K562 (cell line): ENCODE measurements around the gene IGF2BP1. TPM values are rescaled to one million over a fixed set of nuclear protein-coding genes. Genes with fewer than 3 reads are reported as not detected.

Source experiments
- ATAC-seq: fragments of 200-7000 bp; cut with Tn5 transposase; 3 replicates; pipeline ENCODE4 v1.9.1; 2020; ENCODE audit warnings: moderate library complexity
- BruUV-seq: library from RNA; stranded (reverse); fragments of 400-500 nt; replicated peaks from 2 replicates; lab custom pipeline; 2021; lab: Mats Ljungman, UMichigan
- CTCF ChIA-PET: fragments of 300-600 bp; formaldehyde crosslinking; extraction: SDS; loops from one replicate; lab custom pipeline; 2021; ENCODE audit warnings: low intra/inter-chr PET ratio; lab: Yijun Ruan, JAX
- POLR2A ChIA-PET: fragments of 300-600, 350-650 bp; sonication (Branson Sonifier 250); formaldehyde crosslinking; extraction: SDS; loops from one replicate; lab custom pipeline; 2021; ENCODE audit warnings: antibody characterized with exemption, inconsistent platforms; lab: Yijun Ruan, JAX
- DNase-seq, 4 experiments: peaks; one replicate each; pipeline versions ENCODE4 v3.0.0 to v3.0.0-alpha.2; 2011 to 2018; ENCODE audit warnings: low spot score in 3 of 4, mixed read lengths in 3 of 4; ENCODE audit errors: extremely low read depth in 1 of 4
- FAIRE-seq: peaks from 2 replicates; lab custom pipeline; 2011; peaks lifted over from hg19 to GRCh38; lab: Jason Lieb, UNC
- H2AFZ ChIP-seq: 2 replicates; pipeline ENCODE4 v1.6.0; 2011; ENCODE audit warnings: low read depth, low read length, control low read depth, inconsistent platforms
- H3K27ac ChIP-seq: fragments of 200-600 bp; 3 replicates; pipeline ENCODE4 v1.8.0; 2011; ENCODE audit warnings: low read depth, mild to moderate bottlenecking, control low read depth, inconsistent platforms, low read length, moderate library complexity, mixed read lengths; ENCODE audit errors: extremely low read depth
- H3K27me3 ChIP-seq, 2 experiments: fragments of 300-600 bp in 1 of 2; 2 replicates in 1 of 2; 3 replicates in 1 of 2; pipeline versions ENCODE4 v1.6.0 to v1.8.0; 2011; ENCODE audit warnings: inconsistent platforms in 2 of 2, low read length in 2 of 2, mild to moderate bottlenecking in 1 of 2, mixed read lengths in 1 of 2, moderate library complexity in 1 of 2; ENCODE audit not compliant: control insufficient read depth in 2 of 2, insufficient read depth in 2 of 2
- H3K36me3 ChIP-seq: fragments of 300-600 bp; 3 replicates; pipeline ENCODE4 v1.8.0; 2011; ENCODE audit warnings: mild to moderate bottlenecking, low read length, inconsistent platforms; ENCODE audit not compliant: control insufficient read depth, insufficient read depth
- H3K4me1 ChIP-seq, 2 experiments: fragments of 200-600 bp in 1 of 2; replicated peaks in 1 of 2; 2 replicates in 1 of 2; 3 replicates in 1 of 2; pipeline versions ENCODE4 v1.5.1 to v1.8.0; 2011; ENCODE audit warnings: inconsistent platforms in 2 of 2, low read length in 2 of 2, mild to moderate bottlenecking in 1 of 2, mixed read lengths in 1 of 2, moderate library complexity in 1 of 2; ENCODE audit not compliant: control insufficient read depth in 2 of 2, insufficient read depth in 2 of 2
- H3K4me2 ChIP-seq: 2 replicates; pipeline ENCODE4 v1.6.1; 2011; ENCODE audit warnings: low read length, control low read depth, inconsistent platforms, mixed read lengths; ENCODE audit not compliant: insufficient read depth
- H3K4me3 ChIP-seq: fragments of 200-600 bp; sonication (generic), shearing (Covaris generic); 2 replicates; pipeline ENCODE4 v1.5.1; 2016; ENCODE audit warnings: control low read depth, inconsistent platforms
- H3K79me2 ChIP-seq: fragments of 200-600 bp; 3 replicates; pipeline ENCODE4 v1.8.0; 2011; ENCODE audit warnings: low read length, inconsistent platforms; ENCODE audit not compliant: control insufficient read depth, insufficient read depth
- H3K9ac ChIP-seq, 2 experiments: 2 replicates each; pipeline versions ENCODE4 v1.6.0 to v1.6.1; 2011; ENCODE audit warnings: low read depth in 2 of 2, low read length in 2 of 2, control low read depth in 1 of 2, inconsistent platforms in 1 of 2, mild to moderate bottlenecking in 1 of 2, mixed read lengths in 1 of 2; ENCODE audit not compliant: insufficient read depth in 1 of 2
- H3K9me1 ChIP-seq: one replicate; pipeline ENCODE4 v1.6.0; 2011; ENCODE audit warnings: inconsistent platforms, mild to moderate bottlenecking, low read length, moderate library complexity; ENCODE audit not compliant: control insufficient read depth, insufficient read depth
- H3K9me3 ChIP-seq: replicated peaks from 2 replicates; pipeline ENCODE4 v1.5.1; 2011; ENCODE audit warnings: low read depth, low read length, inconsistent platforms; ENCODE audit not compliant: control insufficient read depth, insufficient read depth
- H4K20me1 ChIP-seq: replicated peaks from 2 replicates; pipeline ENCODE4 v1.6.1; 2011; ENCODE audit warnings: low read length, inconsistent platforms, mixed read lengths; ENCODE audit not compliant: control insufficient read depth, insufficient read depth
- ATF3 ChIP-seq, 2 experiments: fragments of 450-650 bp in 1 of 2; sonication (generic) in 1 of 2; formaldehyde crosslinking in 1 of 2; IDR thresholded peaks in 1 of 2; conservative IDR thresholded peaks in 1 of 2; 2 replicates each; pipeline versions ENCODE4 v1.6.1 to v1.8.1; 2016 to 2023; ENCODE audit warnings: mild to moderate bottlenecking in 2 of 2, moderate library complexity in 2 of 2, inconsistent platforms in 1 of 2, missing genetic modification reagents in 1 of 2
- ATF7 ChIP-seq: fragments of 450-650 bp; IDR thresholded peaks from 2 replicates; pipeline ENCODE4 v1.7.1; 2014; ENCODE audit warnings: mild to moderate bottlenecking, moderate library complexity
- BHLHE40 ChIP-seq: IDR thresholded peaks from 2 replicates; pipeline ENCODE4 v1.6.1; 2011; ENCODE audit warnings: low read length, improper control_type of control experiment
- DIDO1 ChIP-seq: fragments of 450-650 bp; IDR thresholded peaks from 2 replicates; pipeline ENCODE4 v1.6.1; 2016; ENCODE audit warnings: low read depth, missing biosample characterization, missing genetic modification characterization
- KHSRP ChIP-seq: fragments of 450-650 bp; IDR thresholded peaks from 2 replicates; pipeline ENCODE4 v1.6.1; 2017
- KLF16 ChIP-seq: IDR thresholded peaks from 2 replicates; pipeline ENCODE4 v1.6.1; 2016; ENCODE audit warnings: antibody characterized with exemption
- MYNN ChIP-seq, 2 experiments: sonication (generic); formaldehyde crosslinking in 1 of 2; IDR thresholded peaks; 2 replicates each; pipeline versions ENCODE4 v1.5.0 to v1.6.1; 2016 to 2020; ENCODE audit warnings: antibody characterized with exemption in 1 of 2, missing genetic modification reagents in 1 of 2
- NFIC ChIP-seq: fragments of 450-650 bp; IDR thresholded peaks from 2 replicates; pipeline ENCODE4 v1.6.1; 2017; ENCODE audit warnings: mild to moderate bottlenecking, inconsistent platforms
- POLR2A ChIP-seq: fragments of 450-650 bp; conservative IDR thresholded peaks from 2 replicates; pipeline ENCODE4 v1.6.1; 2016
- TCF3 ChIP-seq: sonication (generic); formaldehyde crosslinking; IDR thresholded peaks from 2 replicates; pipeline ENCODE4 v1.4.0; 2020; ENCODE audit warnings: mild to moderate bottlenecking, missing genetic modification reagents
- ZBTB2 ChIP-seq: fragments of 450-650 bp; IDR thresholded peaks from 2 replicates; pipeline ENCODE4 v1.6.1; 2016; ENCODE audit warnings: antibody characterized with exemption
- ZNF124 ChIP-seq: sonication (generic); formaldehyde crosslinking; IDR thresholded peaks from 2 replicates; pipeline ENCODE4 v1.8.1; 2022; ENCODE audit warnings: missing genetic modification reagents
- WGBS: fragments of 100-300 bp; shearing (Covaris generic); methylation state at CpG from one replicate; pipeline ENCODE4 v1.1.6; 2016; ENCODE audit warnings: low coverage, mixed read lengths; ENCODE audit not compliant: insufficient coverage; ENCODE audit errors: missing lambda C conversion rate; 5-methylcytosine and 5-hydroxymethylcytosine counted together
- in situ Hi-C: fragments of 300-500 bp; cut with MboI; formaldehyde crosslinking; loops from 4 replicates; pipeline ENCODE4 v1.15.0; 2018; ENCODE audit warnings: inconsistent platforms, mixed read lengths
- intact Hi-C: fragments of 100-400 bp; cut with micrococcal nuclease; formaldehyde crosslinking; loops from 2 replicates; pipeline ENCODE4 v1.14.2; 2022
- polyA plus RNA-seq, 8 experiments: library from polyadenylated mRNA; depleted of rRNA in 4 of 8; stranded (reverse) in 5 of 8; unstranded in 3 of 8; fragments of >200 nt; fragmentation: Nextera tagmentation in 2 of 8; fragmentation: Illumina TruSeq in 1 of 8; extraction: Ambion mirVana in 2 of 8; extraction: Trizol in 1 of 8; gene quantifications; 2 replicates each; pipeline versions ENCODE4 v1.2.1 to v1.2.3, GENCODE V29; 2011 to 2014; ENCODE audit warnings: inconsistent platforms in 1 of 8, missing spikeins in 1 of 8
- total RNA-seq, 7 experiments: library from RNA; depleted of rRNA in 6 of 7; stranded (reverse); fragments of >200 nt in 6 of 7; fragmentation: Illumina TruSeq in 2 of 7; extraction: Trizol in 2 of 7; gene quantifications; 2 replicates each; pipeline versions ENCODE4 v1.2.1 to v1.2.3, GENCODE V29; 2011 to 2021; ENCODE audit warnings: low replicate concordance in 1 of 7

Gene IGF2BP1
- total and polyA plus RNA-seq, 9 of the 15 experiments (the other 6 are each of a cell fraction or from before 2014, with no cell fraction given) = 13.0 to 318 (median 53.6) TPM

GRCh38 chr17:49055181-49055927 is 58.2 kb downstream of the IGF2BP1 start:
- no TSS peak for BruUV-seq

GRCh38 chr17:49061524-49061943 is 64.3 kb downstream of the IGF2BP1 start:
- TF ChIP-seq ZBTB2 (no peak), KLF16 (no peak), ATF7 (0 out of 2 replicates have a peak, but pooled peaks have one; percentile 28), TCF3 (CRISPR knock-in tag) (no peak), ATF3 (IDR thresholded peaks at IDR 0.05) (peak; percentile 40; the same call in 1 of the 2 replicates), ATF3 (CRISPR knock-in tag; conservative IDR thresholded peaks at IDR 0.05) (no peak), DIDO1 (tag) (no peak), BHLHE40 (no peak), ZNF124 (CRISPR knock-in tag) (no peak)
- Histone ChIP-seq H3K27ac (no peak overlapping the region), H3K27me3 (peaks cover 0 to 5% of the 10 kb centered on the region in 2 experiments; a peak in 1 of 5 replicates), H4K20me1 (no peaks in the 10 kb centered on the region), H3K9me3 (no peaks in the 10 kb centered on the region), H3K4me3 (no peak overlapping the region), H2AFZ (no peak overlapping the region), H3K36me3 (no peaks in the 10 kb centered on the region; the same call in 2 of the 3 replicates), H3K4me2 (no peak overlapping the region), H3K79me2 (no peaks in the 10 kb centered on the region), H3K9ac (no peak overlapping the region), H3K9me1 (no peaks in the 10 kb centered on the region), H3K4me1 (no peaks in the 10 kb centered on the region)
- peak; percentile 38; the same call in 2 of the 3 replicates for ATAC-seq
- FAIRE-seq = no peak
- no TSS peak for BruUV-seq
- 13% methylated on average over 7 of the region's 7 CpGs for WGBS
- ChIA-PET CTCF (no interaction called here), POLR2A (no interaction called here)
- no peak for DNase-seq
- in situ Hi-C loops = no loop called here
- intact Hi-C loops = no loop called here

More at GRCh38 chr17:49055181-49055927, 58.2 kb downstream of the IGF2BP1 start:
- DNase-seq (no peak), FAIRE-seq (no peak), ATAC-seq (no peak)
- Histone ChIP-seq H3K27me3 (no peaks in the 10 kb centered on the region), H3K4me3 (no peak overlapping the region), H4K20me1 (no peaks in the 10 kb centered on the region), H3K4me1 (no peaks in the 10 kb centered on the region), H3K4me2 (no peak overlapping the region), H2AFZ (no peak overlapping the region), H3K9me3 (no peaks in the 10 kb centered on the region), H3K27ac (no peak overlapping the region), H3K9me1 (no peaks in the 10 kb centered on the region), H3K9ac (no peak overlapping the region), H3K79me2 (no peaks in the 10 kb centered on the region), H3K36me3 (peaks cover 50% of the 10 kb centered on the region)
- ChIA-PET POLR2A (interaction anchor here (0.6 to 1.7 kb wide), 8 partner anchors 8 to 318 kb away, joined by 3 to 6 read pairs (median 4); no protein-coding TSS in a partner anchor), CTCF (no interaction called here)
- TF ChIP-seq MYNN (IDR thresholded peaks at IDR 0.05) = peak; percentile 5; the same call in 1 of the 2 replicates
- no peak for TF ChIP-seq MYNN (CRISPR knock-in tag; IDR thresholded peaks at IDR 0.05)
- no peak for TF ChIP-seq KHSRP
- 0 out of 2 replicates have a peak, but pooled peaks have one; percentile 4 for TF ChIP-seq POLR2A
- 0 out of 2 replicates have a peak, but pooled peaks have one; percentile 6 for TF ChIP-seq NFIC
- 65% methylated on average over 7 of the region's 7 CpGs for WGBS
- intact Hi-C loops = no loop called here
- in situ Hi-C loops = no loop called here
